ENCODE data around the gene TOMM5.

The TOMM5 gene

GRCh38 chr9:37564916-37565315 is 27.5 kb downstream of the TOMM5 start:
- no peak overlapping the region for H3K4me3 ChIP-seq (ENCODE audit: low read depth, low read length)

- H3K4me3 ChIP-seq (ENCODE audit: low read depth, low read length), result no peak overlapping the region
Observed at GRCh38 chr9:37563806-37564513, 28.4 kb downstream of the TOMM5 start.

DNA sequence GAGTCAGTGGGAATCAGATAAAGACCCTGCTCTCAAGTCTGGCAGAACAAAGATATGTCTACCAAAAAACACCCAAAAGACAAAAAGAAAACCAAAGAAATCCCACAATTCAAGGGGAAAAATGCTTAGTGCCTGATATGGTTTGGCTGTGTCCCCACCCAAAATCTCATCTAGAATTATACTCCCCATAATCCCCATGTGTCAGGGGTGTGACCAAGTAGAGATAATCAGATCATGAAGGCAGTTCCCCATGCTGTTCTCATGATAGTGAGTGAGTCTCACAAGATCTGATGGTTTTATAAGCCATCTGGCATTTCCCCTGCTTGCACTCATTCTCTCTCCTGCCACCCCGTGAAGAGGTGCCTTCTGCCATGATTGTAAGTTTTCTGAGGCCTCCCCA is 29.6 kb downstream of the TOMM5 start:
- H3K4me3 ChIP-seq (ENCODE audit: low read depth, low read length), result no peak overlapping the region

DNA sequence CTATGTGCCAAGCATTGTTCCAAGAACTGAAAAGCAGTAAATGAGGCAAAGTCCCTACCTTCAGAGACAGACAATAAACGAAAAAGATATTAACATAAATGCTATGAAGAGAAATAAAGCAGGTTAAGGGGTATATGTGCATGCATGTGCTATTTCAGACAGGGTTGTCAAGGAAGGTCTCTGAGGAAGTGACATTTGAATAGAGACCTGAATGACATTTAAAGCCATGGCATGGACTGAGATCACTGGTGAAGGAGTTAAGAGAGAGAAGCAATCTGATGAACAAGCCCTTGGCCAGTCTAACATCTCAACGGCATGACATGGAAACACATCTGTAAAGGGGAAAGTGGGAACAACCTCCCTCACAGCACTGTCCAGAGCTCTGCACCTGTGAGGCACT is 30.7 kb downstream of the TOMM5 start:
- H3K4me3 ChIP-seq (ENCODE audit: low read depth, low read length), result no peak overlapping the region

GRCh38 chr9:37559855-37560592 is 32.4 kb downstream of the TOMM5 start:
- no peak overlapping the region for H3K4me3 ChIP-seq (ENCODE audit: low read depth, low read length)

DNA sequence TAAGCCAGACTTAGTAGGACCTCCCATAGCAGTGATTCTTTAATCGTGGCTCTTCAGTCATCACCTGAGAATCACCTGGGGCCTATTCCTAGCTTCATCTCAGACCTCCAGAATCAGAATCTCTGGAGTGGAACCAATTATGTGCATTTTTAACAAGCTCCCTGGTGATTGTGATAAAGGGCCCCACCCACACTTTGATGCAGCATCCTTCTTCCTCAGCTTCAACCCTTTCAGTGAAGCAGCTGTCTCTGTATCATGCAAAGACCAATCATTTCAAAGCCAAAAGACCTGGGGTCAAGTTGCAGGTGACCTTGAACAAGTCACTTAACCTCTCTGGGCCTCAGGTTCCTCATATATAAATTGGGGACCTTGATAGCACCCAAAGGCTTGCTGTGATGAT is 33.3 kb downstream of the TOMM5 start:
- H3K4me3 ChIP-seq (ENCODE audit: low read depth, low read length), result no peak overlapping the region

GRCh38 chr9:37555786-37556185 is 36.6 kb downstream of the TOMM5 start:
- H3K4me3 ChIP-seq (ENCODE audit: low read depth, low read length), result no peak overlapping the region

GRCh38 chr9:37554318-37554717 is 38.1 kb downstream of the TOMM5 start:
- no peak overlapping the region for H3K4me3 ChIP-seq (ENCODE audit: low read depth, low read length)

DNA sequence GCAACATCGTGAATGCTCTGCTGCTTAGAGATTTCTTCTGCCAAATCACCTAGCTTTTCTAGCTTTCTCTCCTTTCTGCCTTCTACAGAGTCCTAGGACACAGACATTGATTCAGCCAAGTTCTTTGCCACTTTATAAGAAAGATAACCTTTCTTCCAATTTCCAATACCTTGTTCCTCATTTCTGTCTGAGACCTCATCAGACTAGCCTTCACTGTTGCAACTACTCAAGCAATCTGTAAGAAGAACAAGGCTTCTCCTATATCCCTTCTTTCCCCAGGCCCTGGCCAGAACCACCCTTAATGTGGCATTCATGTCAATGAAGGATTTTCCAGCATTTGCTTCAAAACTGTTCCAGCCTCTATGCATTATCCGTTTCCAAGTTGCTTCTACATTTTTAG is 40.5 kb downstream of the TOMM5 start:
- no peak overlapping the region for H3K4me3 ChIP-seq (ENCODE audit: low read depth, low read length)

- no peak overlapping the region for H3K4me3 ChIP-seq (ENCODE audit: low read depth, low read length)
Observed at GRCh38 chr9:37551468-37551867, 40.9 kb downstream of the TOMM5 start.

DNA sequence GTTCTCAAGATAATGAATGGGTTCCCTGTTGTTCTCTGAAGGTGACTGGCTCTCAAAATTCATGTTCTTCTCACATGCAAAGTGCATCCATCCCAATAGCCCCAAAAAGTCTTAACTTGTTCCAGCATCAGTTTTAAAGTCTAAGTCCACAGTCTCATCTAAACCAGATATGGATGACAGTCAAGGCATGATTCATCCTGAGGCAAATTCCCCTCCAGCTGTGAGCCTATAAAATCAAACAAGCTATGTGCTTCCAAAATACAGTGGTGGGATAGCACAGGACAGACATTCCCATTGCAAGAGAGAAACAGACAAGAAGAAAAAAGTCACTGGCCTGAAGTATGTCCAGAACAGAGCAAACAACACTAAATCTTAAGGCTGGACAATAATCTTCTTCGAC is 41.6 kb downstream of the TOMM5 start:
- no peak overlapping the region for H3K4me3 ChIP-seq (ENCODE audit: low read depth, low read length)

GRCh38 chr9:37549527-37549926 is 42.9 kb downstream of the TOMM5 start:
- H3K4me3 ChIP-seq (ENCODE audit: low read depth, low read length), result no peak overlapping the region

GRCh38 chr9:37547328-37547878 is 45.0 kb downstream of the TOMM5 start:
- H3K4me3 ChIP-seq (ENCODE audit: low read depth, low read length), result no peak overlapping the region

DNA sequence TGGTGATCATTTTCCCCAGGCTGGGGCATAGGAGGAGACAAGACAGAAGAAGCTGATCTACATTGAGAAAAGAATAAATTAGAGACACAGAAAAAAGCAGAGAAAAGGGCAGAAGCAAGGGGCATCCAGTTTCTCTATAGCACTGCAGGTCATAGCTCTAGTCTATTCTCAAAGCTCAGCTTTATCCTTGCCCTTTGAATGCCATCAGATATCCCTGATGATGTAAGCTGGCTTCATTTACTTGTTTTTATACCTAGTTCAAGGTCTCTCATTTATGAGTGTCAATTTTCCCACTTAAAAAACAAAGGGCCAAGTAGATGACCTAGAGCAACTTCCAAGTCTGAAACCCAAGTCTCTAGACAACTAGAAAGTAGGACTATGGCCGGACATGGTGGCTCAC is 48.9 kb downstream of the TOMM5 start:
- no peak overlapping the region for H3K4me3 ChIP-seq (ENCODE audit: low read depth, low read length)

GRCh38 chr9:37542895-37543294 is 49.5 kb downstream of the TOMM5 start:
- H3K4me3 ChIP-seq (ENCODE audit: low read depth, low read length), result no peak overlapping the region

- H3K4me3 ChIP-seq (ENCODE audit: low read depth, low read length), result no peak overlapping the region
Observed at GRCh38 chr9:37542488-37542887, 49.9 kb downstream of the TOMM5 start.

- H3K4me3 ChIP-seq (ENCODE audit: low read depth, low read length), result no peak overlapping the region
Observed at GRCh38 chr9:37541465-37541864, 50.9 kb downstream of the TOMM5 start.

GRCh38 chr9:37540634-37541033 is 51.8 kb downstream of the TOMM5 start:
- H3K4me3 ChIP-seq (ENCODE audit: low read depth, low read length), result no peak overlapping the region

- H3K4me3 ChIP-seq (ENCODE audit: low read depth, low read length), result no peak overlapping the region
Observed at GRCh38 chr9:37539634-37540033, 52.8 kb downstream of the TOMM5 start.
